Epithelial cell of esophagus (primary cell): ENCODE measurements around the gene GATM.

Experiments
- DNase-seq: peaks from one replicate; pipeline ENCODE4 v3.0.0; 2010; ENCODE audit warnings: low read depth
- H3K4me3 ChIP-seq: 2 replicates; pipeline ENCODE4 v1.5.1; 2011; ENCODE audit warnings: mild to moderate bottlenecking, low read length, control low read depth
- TF ChIP-seq, protein P1 (sequence below): IDR thresholded peaks from 2 replicates; pipeline ENCODE4 v1.5.1; 2011; ENCODE audit warnings: low read depth, mild to moderate bottlenecking, low read length, control low read depth, inconsistent platforms; ENCODE audit not compliant: insufficient read depth; ENCODE audit errors: missing control alignments

Gene GATM

GRCh38 chr15:45340429-45340828, 37.9 kb downstream of the GATM start:
- no peak overlapping the region for H3K4me3 ChIP-seq
- TF ChIP-seq, protein P1, sequence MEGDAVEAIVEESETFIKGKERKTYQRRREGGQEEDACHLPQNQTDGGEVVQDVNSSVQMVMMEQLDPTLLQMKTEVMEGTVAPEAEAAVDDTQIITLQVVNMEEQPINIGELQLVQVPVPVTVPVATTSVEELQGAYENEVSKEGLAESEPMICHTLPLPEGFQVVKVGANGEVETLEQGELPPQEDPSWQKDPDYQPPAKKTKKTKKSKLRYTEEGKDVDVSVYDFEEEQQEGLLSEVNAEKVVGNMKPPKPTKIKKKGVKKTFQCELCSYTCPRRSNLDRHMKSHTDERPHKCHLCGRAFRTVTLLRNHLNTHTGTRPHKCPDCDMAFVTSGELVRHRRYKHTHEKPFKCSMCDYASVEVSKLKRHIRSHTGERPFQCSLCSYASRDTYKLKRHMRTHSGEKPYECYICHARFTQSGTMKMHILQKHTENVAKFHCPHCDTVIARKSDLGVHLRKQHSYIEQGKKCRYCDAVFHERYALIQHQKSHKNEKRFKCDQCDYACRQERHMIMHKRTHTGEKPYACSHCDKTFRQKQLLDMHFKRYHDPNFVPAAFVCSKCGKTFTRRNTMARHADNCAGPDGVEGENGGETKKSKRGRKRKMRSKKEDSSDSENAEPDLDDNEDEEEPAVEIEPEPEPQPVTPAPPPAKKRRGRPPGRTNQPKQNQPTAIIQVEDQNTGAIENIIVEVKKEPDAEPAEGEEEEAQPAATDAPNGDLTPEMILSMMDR, result no peak
- no peak for DNase-seq

GRCh38 chr15:45338417-45338816, 39.9 kb downstream of the GATM start:
- TF ChIP-seq, protein P1, result no peak
- no peak overlapping the region for H3K4me3 ChIP-seq
- no peak for DNase-seq

DNA sequence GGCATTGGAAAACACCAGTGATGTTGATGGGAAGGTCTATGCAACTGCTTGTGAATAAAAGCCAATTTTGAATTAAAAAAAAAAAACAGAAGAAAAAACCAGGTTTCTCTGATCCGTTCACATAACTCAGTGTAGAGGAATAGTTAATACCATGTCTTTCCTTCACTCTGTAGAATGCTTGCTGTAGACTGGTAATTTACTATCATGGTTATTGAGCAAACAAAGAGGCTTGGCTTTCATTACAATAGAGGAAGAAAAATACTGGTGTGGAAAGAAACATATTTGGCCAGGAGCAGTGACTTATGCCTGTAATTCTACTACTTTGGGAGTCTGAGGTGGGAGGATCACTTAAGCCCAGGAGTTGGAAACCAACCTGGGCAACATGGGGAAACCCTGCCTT, 41.1 kb downstream of the GATM start:
- DNase-seq, result no peak
- no peak overlapping the region for H3K4me3 ChIP-seq

GRCh38 chr15:45333550-45333949, 44.8 kb downstream of the GATM start:
- no peak overlapping the region for H3K4me3 ChIP-seq
- TF ChIP-seq, protein P1, result no peak
- no peak for DNase-seq

More for the DNA sequence above, 41.1 kb downstream of the GATM start:
- TF ChIP-seq, protein P1, result no peak

- H3K4me3 ChIP-seq, result no peak overlapping the region
- TF ChIP-seq, protein P1, result no peak
- no peak for DNase-seq
These were observed 45.6 kb downstream of the GATM start for GRCh38 chr15:45332694-45333093.

DNA sequence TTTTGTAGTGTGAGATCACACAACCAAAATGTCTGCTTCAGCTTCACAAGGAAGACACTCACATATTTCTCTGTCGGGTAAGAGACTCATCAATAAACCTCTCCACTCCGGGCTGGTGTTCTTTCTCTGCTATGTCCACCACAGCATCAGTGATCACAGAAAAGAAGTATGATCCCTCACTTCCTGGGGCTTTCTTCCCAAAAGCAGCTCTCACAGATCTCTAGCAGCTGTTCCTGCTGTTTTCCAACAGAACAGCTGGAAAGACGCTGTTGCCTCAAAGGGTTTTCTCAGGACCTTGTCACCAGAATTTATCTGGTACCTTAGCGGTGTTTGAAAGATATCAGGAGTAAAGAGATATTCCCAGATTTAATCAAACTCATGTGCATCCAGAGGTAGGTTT, 46.4 kb downstream of the GATM start:
- TF ChIP-seq, protein P1, result no peak
- no peak for DNase-seq
- H3K4me3 ChIP-seq, result no peak overlapping the region

- no peak overlapping the region for H3K4me3 ChIP-seq
- DNase-seq, result no peak
- TF ChIP-seq, protein P1, result no peak
These were observed 49.7 kb downstream of the GATM start for GRCh38 chr15:45328663-45329062.
